SK-N-SH (cell line): ENCODE data around the gene HDLBP.

ENCODE experiments used
- EP300 ChIP-seq, 2 experiments: IDR thresholded peaks; 2 replicates each; pipeline versions ENCODE4 v1.4.0 to v1.6.1; 2012; ENCODE audit warnings: borderline replicate concordance in 1 of 2, low read depth in 1 of 2, low read length in 1 of 2
- GABPA ChIP-seq: IDR thresholded peaks from 2 replicates; pipeline ENCODE4 v1.4.0; 2012; ENCODE audit warnings: low read depth, mild to moderate bottlenecking
- TAF1 ChIP-seq: IDR thresholded peaks from 2 replicates; pipeline ENCODE4 v1.6.1; 2012; ENCODE audit warnings: low read depth, mild to moderate bottlenecking, low read length, moderate library complexity, borderline replicate concordance
- YY1 ChIP-seq: IDR thresholded peaks from 2 replicates; pipeline ENCODE4 v1.4.0; 2012; ENCODE audit warnings: low read depth, mild to moderate bottlenecking
- TF ChIP-seq, protein P1 (sequence below): fragments of 200-600 bp; sonication (generic); IDR thresholded peaks from 2 replicates; pipeline ENCODE4 v1.6.1; 2017; ENCODE audit warnings: antibody characterized with exemption, mild to moderate bottlenecking, moderate library complexity

- TF ChIP-seq YY1 (no peak), GABPA (no peak), EP300 (IDR thresholded peaks at IDR 0.05; ENCODE audit: borderline replicate concordance in 1 of 2, low read depth in 1 of 2, low read length in 1 of 2) (no peak), TAF1 (no peak)
- TF ChIP-seq, protein P1, sequence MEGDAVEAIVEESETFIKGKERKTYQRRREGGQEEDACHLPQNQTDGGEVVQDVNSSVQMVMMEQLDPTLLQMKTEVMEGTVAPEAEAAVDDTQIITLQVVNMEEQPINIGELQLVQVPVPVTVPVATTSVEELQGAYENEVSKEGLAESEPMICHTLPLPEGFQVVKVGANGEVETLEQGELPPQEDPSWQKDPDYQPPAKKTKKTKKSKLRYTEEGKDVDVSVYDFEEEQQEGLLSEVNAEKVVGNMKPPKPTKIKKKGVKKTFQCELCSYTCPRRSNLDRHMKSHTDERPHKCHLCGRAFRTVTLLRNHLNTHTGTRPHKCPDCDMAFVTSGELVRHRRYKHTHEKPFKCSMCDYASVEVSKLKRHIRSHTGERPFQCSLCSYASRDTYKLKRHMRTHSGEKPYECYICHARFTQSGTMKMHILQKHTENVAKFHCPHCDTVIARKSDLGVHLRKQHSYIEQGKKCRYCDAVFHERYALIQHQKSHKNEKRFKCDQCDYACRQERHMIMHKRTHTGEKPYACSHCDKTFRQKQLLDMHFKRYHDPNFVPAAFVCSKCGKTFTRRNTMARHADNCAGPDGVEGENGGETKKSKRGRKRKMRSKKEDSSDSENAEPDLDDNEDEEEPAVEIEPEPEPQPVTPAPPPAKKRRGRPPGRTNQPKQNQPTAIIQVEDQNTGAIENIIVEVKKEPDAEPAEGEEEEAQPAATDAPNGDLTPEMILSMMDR: no peak
Observed at GRCh38 chr2:241225545-241225944, 89.9 kb downstream of the HDLBP start.
